IMR-90 (cell line): ENCODE results near the gene TTC21B.
"Not testable (repeated sequence)": the region's sequence is repeated elsewhere in the genome, so short reads cannot be mapped to it uniquely, and the experiment has no call there.

Source experiments
- CEBPB ChIP-seq: IDR thresholded peaks from 2 replicates; pipeline ENCODE4 v1.6.1; 2012; ENCODE audit warnings: low read depth, low read length, improper control_type of control experiment
- CHD1 ChIP-seq: IDR thresholded peaks from 2 replicates; pipeline ENCODE4 v1.6.1; 2012; ENCODE audit warnings: low read depth, low read length, improper control_type of control experiment
- CTCF ChIP-seq: conservative IDR thresholded peaks from 2 replicates; pipeline ENCODE4 v1.5.1; 2012; ENCODE audit warnings: mild to moderate bottlenecking, low read depth, low read length, improper control_type of control experiment
- ELK1 ChIP-seq: fragments of 150-350 bp; IDR thresholded peaks from 2 replicates; pipeline ENCODE4 v1.6.1; 2016; ENCODE audit warnings: low read depth, mild to moderate bottlenecking, low read length, moderate library complexity, borderline replicate concordance
- FOS ChIP-seq: fragments of 150-350 bp; IDR thresholded peaks from 2 replicates; pipeline ENCODE4 v1.6.1; 2016; ENCODE audit warnings: low read depth, low read length
- MXI1 ChIP-seq: IDR thresholded peaks from 2 replicates; pipeline ENCODE4 v1.6.1; 2012; ENCODE audit warnings: low read depth, mild to moderate bottlenecking, low read length, moderate library complexity, borderline replicate concordance
- NFE2L2 ChIP-seq: fragments of 150-350 bp; IDR thresholded peaks from 2 replicates; pipeline ENCODE4 v1.6.1; 2016; ENCODE audit warnings: low read depth, mild to moderate bottlenecking, low read length
- POLR2A ChIP-seq: IDR thresholded peaks from 2 replicates; pipeline ENCODE4 v1.6.1; 2012; ENCODE audit warnings: mild to moderate bottlenecking, low read depth, low read length
- RAD21 ChIP-seq: IDR thresholded peaks from 2 replicates; pipeline ENCODE4 v1.6.1; 2012; ENCODE audit warnings: low read length, improper control_type of control experiment
- RCOR1 ChIP-seq: IDR thresholded peaks from 2 replicates; pipeline ENCODE4 v1.6.1; 2012; ENCODE audit warnings: mild to moderate bottlenecking, low read length, improper control_type of control experiment; ENCODE audit not compliant: insufficient replicate concordance
- RFX5 ChIP-seq: IDR thresholded peaks from 2 replicates; pipeline ENCODE4 v1.8.0; 2012; ENCODE audit warnings: low read depth, mild to moderate bottlenecking, low read length, moderate library complexity
- SMC3 ChIP-seq: fragments of 150-350 bp; IDR thresholded peaks from 2 replicates; pipeline ENCODE4 v1.6.1; 2016; ENCODE audit warnings: low read depth, mild to moderate bottlenecking, antibody characterized with exemption, low read length, moderate library complexity
- USF2 ChIP-seq: fragments of 150-350 bp; IDR thresholded peaks from 2 replicates; pipeline ENCODE4 v1.6.1; 2017; ENCODE audit warnings: mild to moderate bottlenecking, antibody characterized with exemption, low read length, low read depth

GRCh38 chr2:165859723-165860122 is 93.9 kb downstream of the TTC21B start:
- TF ChIP-seq CTCF, NFE2L2, ELK1, FOS, POLR2A, CHD1, RAD21, SMC3, CEBPB, RCOR1, USF2, MXI1, RFX5: not testable (repeated sequence)
